Cardiac septum (tissue), 1 donor: Measurements from ENCODE around the gene RADX. TPM values are rescaled to one million over a fixed set of nuclear protein-coding genes. Genes with fewer than 3 reads are reported as not detected.
"Not testable (repeated sequence)": the region's sequence is repeated elsewhere in the genome, so short reads cannot be mapped to it uniquely, and the experiment has no call there.

ENCODE experiments used
- DNase-seq: peaks from one replicate; pipeline ENCODE4 v3.0.0-alpha.2; 2020; ENCODE audit warnings: low spot score
- intact Hi-C: fragments of 100-400 bp; cut with DNase I; formaldehyde crosslinking; loops from one replicate; pipeline ENCODE4 v1.14.0; 2022
- long read RNA-seq: library from polyadenylated mRNA; unstranded; transcript quantifications from one replicate; pipeline ENCODE4 v2.0.0, GENCODE V29; 2021
- total RNA-seq: library from RNA; stranded (reverse); fragmentation: NEBNext Ultra II Directional; extraction: Animal tissue kit (Norgen Biotek cat#: 25700); gene quantifications from one replicate; pipeline ENCODE4 v1.2.1, GENCODE V29; 2021
- donor health status: DM: no; HTN: no; CAD: no.

The RADX gene
- 1.0 TPM for total RNA-seq
- long read RNA-seq, partial matches to known transcripts = 0 of 1 reads
- long read RNA-seq, other reads (novel, unspliced or antisense) = 0 of 1 reads

- intact Hi-C loops = no loop called here
- DNase-seq = peak; percentile 77
Observed at GRCh38 chrX:106611679-106612392, at the start of gene RADX. Gene RADX (plus strand): TSS chrX:106611978. CDS start chrX:106612081, 103 bp downstream.

- intact Hi-C loops = no loop called here
- no peak for DNase-seq
Observed at GRCh38 chrX:106564986-106565385, 46.8 kb upstream of the RADX start.

- DNase-seq = no peak
- intact Hi-C loops = no loop called here
Observed at GRCh38 chrX:106566362-106566761, 45.4 kb upstream of the RADX start.

- DNase-seq = no peak
- intact Hi-C loops = no loop called here
Observed at GRCh38 chrX:106581856-106582255, 29.9 kb upstream of the RADX start.

- intact Hi-C loops = no loop called here
- DNase-seq = no peak
Observed at GRCh38 chrX:106585478-106585877, 26.3 kb upstream of the RADX start.

- DNase-seq = no peak
- intact Hi-C loops = no loop called here
Observed at GRCh38 chrX:106588801-106589200, 23.0 kb upstream of the RADX start.

- no peak for DNase-seq
- intact Hi-C loops = no loop called here
Observed at GRCh38 chrX:106599411-106599810, 12.4 kb upstream of the RADX start.

- intact Hi-C loops = no loop called here
Observed at GRCh38 chrX:106606571-106606970, 5.2 kb upstream of the RADX start.

GRCh38 chrX:106608016-106608415, 3.8 kb upstream of the RADX start:
- DNase-seq = no peak
- intact Hi-C loops = no loop called here

More at GRCh38 chrX:106606571-106606970, 5.2 kb upstream of the RADX start:
- DNase-seq = no peak

GRCh38 chrX:106611317-106611678, 480 bp upstream of the RADX start:
- intact Hi-C loops = no loop called here
- DNase-seq = no peak

GRCh38 chrX:106612393-106612763, 600 bp downstream of the RADX start:
- intact Hi-C loops = no loop called here
- no peak for DNase-seq

GRCh38 chrX:106613277-106613676, 1.5 kb downstream of the RADX start:
- intact Hi-C loops = no loop called here
- no peak for DNase-seq

GRCh38 chrX:106615041-106615440, 3.3 kb downstream of the RADX start:
- intact Hi-C loops = no loop called here
- DNase-seq = no peak

- intact Hi-C loops = no loop called here
- DNase-seq = no peak
Observed at GRCh38 chrX:106619797-106620196, 8.0 kb downstream of the RADX start.

GRCh38 chrX:106621836-106622235, 10.1 kb downstream of the RADX start:
- DNase-seq = no peak
- intact Hi-C loops = no loop called here

- intact Hi-C loops = no loop called here
- no peak for DNase-seq
Observed at GRCh38 chrX:106626789-106627188, 15.0 kb downstream of the RADX start.

- intact Hi-C loops = no loop called here
- no peak for DNase-seq
Observed at GRCh38 chrX:106631615-106632014, 19.8 kb downstream of the RADX start.

GRCh38 chrX:106649523-106650428, 38.0 kb downstream of the RADX start:
- DNase-seq = no peak
- intact Hi-C loops = no loop called here

GRCh38 chrX:106653625-106654024, 41.8 kb downstream of the RADX start:
- DNase-seq, intact Hi-C loops: not testable (repeated sequence)

- intact Hi-C loops = no loop called here
- no peak for DNase-seq
Observed at GRCh38 chrX:106670631-106671030, 58.9 kb downstream of the RADX start.

- no peak for DNase-seq
- intact Hi-C loops = no loop called here
Observed at GRCh38 chrX:106672527-106672926, 60.7 kb downstream of the RADX start.
